ENCODE data around the gene SEMA4D.

DNA sequence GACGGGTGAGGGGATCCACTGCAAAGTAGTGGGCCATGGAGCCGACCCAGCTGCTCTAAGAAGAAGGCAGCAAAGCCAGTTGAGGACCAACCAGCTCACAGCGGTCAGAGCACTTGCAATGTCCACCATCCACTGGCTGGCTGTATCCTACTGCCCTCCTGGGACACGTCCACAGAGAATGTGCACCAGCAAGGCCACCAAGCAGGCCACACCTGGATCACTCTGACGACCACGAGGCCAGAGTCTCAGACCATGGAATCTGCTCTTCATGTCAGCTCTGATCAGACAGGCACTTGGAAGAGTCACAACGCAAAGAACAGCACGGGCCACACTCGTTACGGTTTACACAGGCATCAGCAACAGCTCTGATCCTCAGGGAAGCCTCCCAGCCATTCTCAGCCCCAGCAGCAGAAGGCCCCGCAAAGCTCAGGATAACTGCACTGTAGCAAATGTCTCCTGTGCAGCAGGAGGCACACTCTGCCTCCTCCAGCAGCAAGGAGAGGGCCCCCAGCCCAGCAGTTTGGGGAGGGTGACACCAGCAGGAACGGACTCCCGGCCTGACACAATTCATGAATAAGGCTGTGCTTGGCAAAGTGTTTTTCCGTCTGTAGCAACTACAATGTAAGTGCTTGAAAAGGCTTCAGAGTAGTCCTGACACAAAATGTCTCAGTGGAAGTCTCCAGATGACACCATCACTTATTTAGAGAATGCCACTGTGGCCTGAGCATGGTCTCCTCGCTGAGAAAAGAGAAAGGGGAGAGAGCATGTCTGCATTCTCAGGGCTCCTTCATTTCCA lies 15.7 kb downstream of the SEMA4D start:
- no peak for TF ChIP-seq POLR2A (IDR thresholded peaks at IDR 0.05)
- no peak for TF ChIP-seq CTCF (IDR thresholded peaks at IDR 0.05)
- TF ChIP-seq EP300 (IDR thresholded peaks at IDR 0.05), result no peak
